H9 (cell line): ENCODE results near the gene TMOD1. TPM values are rescaled to one million over a fixed set of nuclear protein-coding genes. Genes with fewer than 3 reads are reported as not detected.

Experiments used
- DNase-seq: peaks from one replicate; pipeline ENCODE4 v3.0.0-alpha.2; 2017
- H2AFZ ChIP-seq: one replicate; pipeline ENCODE4 v1.6.1; 2013; ENCODE audit warnings: mild to moderate bottlenecking, low read length, control low read depth, moderate library complexity
- H2AK5ac ChIP-seq: 2 replicates; pipeline ENCODE4 v1.6.1; 2013; ENCODE audit warnings: low read length, control low read depth, mixed read lengths; ENCODE audit not compliant: insufficient read length
- H2BK120ac ChIP-seq: one replicate; pipeline ENCODE4 v1.6.1; 2013; ENCODE audit warnings: low read depth, mild to moderate bottlenecking, low read length, control low read depth, inconsistent platforms; ENCODE audit not compliant: poor library complexity, severe bottlenecking
- H2BK12ac ChIP-seq: 2 replicates; pipeline ENCODE4 v1.6.1; 2013; ENCODE audit warnings: low read length, control low read depth, mixed read lengths, low read depth; ENCODE audit not compliant: insufficient read length
- H2BK15ac ChIP-seq: 2 replicates; pipeline ENCODE4 v1.6.1; 2013; ENCODE audit warnings: low read depth, low read length, control low read depth
- H2BK20ac ChIP-seq: one replicate; pipeline ENCODE4 v1.6.1; 2013; ENCODE audit warnings: low read depth, mild to moderate bottlenecking, low read length, control low read depth, inconsistent platforms; ENCODE audit not compliant: poor library complexity, severe bottlenecking
- H2BK5ac ChIP-seq: 2 replicates; pipeline ENCODE4 v1.6.1; 2013; ENCODE audit warnings: low read length, control low read depth, mixed read lengths; ENCODE audit not compliant: insufficient read length
- H3K14ac ChIP-seq: 2 replicates; pipeline ENCODE4 v1.6.1; 2013; ENCODE audit warnings: low read length, control low read depth; ENCODE audit not compliant: insufficient read depth
- H3K18ac ChIP-seq: 2 replicates; pipeline ENCODE4 v1.6.1; 2013; ENCODE audit warnings: low read depth, mild to moderate bottlenecking, mixed read lengths, low read length, control low read depth; ENCODE audit not compliant: insufficient read length
- H3K23ac ChIP-seq: 2 replicates; pipeline ENCODE4 v1.6.1; 2013; ENCODE audit warnings: low read length, control low read depth, mixed read lengths, low read depth; ENCODE audit not compliant: insufficient read length
- H3K23me2 ChIP-seq: 2 replicates; pipeline ENCODE4 v1.6.1; 2013; ENCODE audit warnings: low read depth, mild to moderate bottlenecking, mixed read lengths, low read length, control low read depth; ENCODE audit not compliant: insufficient read length, poor library complexity, severe bottlenecking
- H3K27ac ChIP-seq: 2 replicates; pipeline ENCODE4 v1.5.1; 2013; ENCODE audit warnings: low read length, control low read depth, mixed read lengths, low read depth; ENCODE audit not compliant: insufficient read length
- H3K27me3 ChIP-seq: 2 replicates; pipeline ENCODE4 v1.6.1; 2013; ENCODE audit warnings: low read length, control low read depth, inconsistent platforms; ENCODE audit not compliant: insufficient read depth
- H3K4ac ChIP-seq: 2 replicates; pipeline ENCODE4 v1.6.1; 2013; ENCODE audit warnings: low read depth, mild to moderate bottlenecking, control low read depth, inconsistent platforms, low read length, moderate library complexity
- H3K4me1 ChIP-seq: 2 replicates; pipeline ENCODE4 v1.6.1; 2013; ENCODE audit warnings: low read length, control low read depth, inconsistent platforms; ENCODE audit not compliant: insufficient read depth
- H3K4me2 ChIP-seq: 2 replicates; pipeline ENCODE4 v1.6.1; 2013; ENCODE audit warnings: low read length, control low read depth, mixed read lengths; ENCODE audit not compliant: insufficient read length, insufficient read depth
- H3K56ac ChIP-seq: 2 replicates; pipeline ENCODE4 v1.6.1; 2013; ENCODE audit warnings: low read depth, mild to moderate bottlenecking, mixed read lengths, low read length, control low read depth; ENCODE audit not compliant: insufficient read length
- H3K79me1 ChIP-seq: 2 replicates; pipeline ENCODE4 v1.6.1; 2013; ENCODE audit warnings: low read depth, mild to moderate bottlenecking, moderate library complexity, low read length, control low read depth, inconsistent platforms; ENCODE audit not compliant: insufficient read depth, poor library complexity, severe bottlenecking
- H3K79me2 ChIP-seq: 2 replicates; pipeline ENCODE4 v1.6.1; 2013; ENCODE audit warnings: low read length, control low read depth, inconsistent platforms; ENCODE audit not compliant: insufficient read depth
- H3K9ac ChIP-seq: 2 replicates; pipeline ENCODE4 v1.6.1; 2013; ENCODE audit warnings: low read length, control low read depth, mixed read lengths; ENCODE audit not compliant: insufficient read length; ENCODE audit errors: extremely low read depth
- H3K9me3 ChIP-seq: one replicate; pipeline ENCODE4 v1.6.1; 2013; ENCODE audit warnings: low read depth, low read length, inconsistent platforms; ENCODE audit not compliant: control insufficient read depth
- H3T11ph ChIP-seq: one replicate; pipeline ENCODE4 v1.6.1; 2013; ENCODE audit warnings: mild to moderate bottlenecking, low read length, control low read depth, inconsistent platforms
- H4K20me1 ChIP-seq: one replicate; pipeline ENCODE4 v1.6.1; 2013; ENCODE audit not compliant: control insufficient read depth, insufficient read length, insufficient read depth
- H4K5ac ChIP-seq: 2 replicates; pipeline ENCODE4 v1.6.1; 2013; ENCODE audit warnings: low read depth, mild to moderate bottlenecking, mixed read lengths, low read length, control low read depth; ENCODE audit not compliant: insufficient read length
- H4K8ac ChIP-seq: replicated peaks from 2 replicates; pipeline ENCODE4 v1.6.1; 2013; ENCODE audit warnings: low read length, control low read depth, mixed read lengths, low read depth; ENCODE audit not compliant: insufficient read length
- H4K91ac ChIP-seq: 2 replicates; pipeline ENCODE4 v1.6.1; 2013; ENCODE audit warnings: low read depth, mild to moderate bottlenecking, moderate library complexity, mixed read lengths, low read length, control low read depth; ENCODE audit not compliant: insufficient read length
- H3K27ac Mint-ChIP-seq, 3 experiments: 2 replicates in 2 of 3; 3 replicates in 1 of 3; pipeline ENCODE4 v1.8.0; 2020 to 2021; ENCODE audit warnings: mixed read lengths in 3 of 3, mild to moderate bottlenecking in 1 of 3, moderate library complexity in 1 of 3
- H3K27me3 Mint-ChIP-seq: 2 replicates; pipeline ENCODE4 v1.8.0; 2021; ENCODE audit warnings: low read depth, mild to moderate bottlenecking, moderate library complexity, mixed read lengths
- H3K36me3 Mint-ChIP-seq, 3 experiments: 2 replicates in 2 of 3; 3 replicates in 1 of 3; pipeline ENCODE4 v1.8.0; 2020 to 2021; ENCODE audit warnings: low read depth in 3 of 3, mixed read lengths in 3 of 3; ENCODE audit not compliant: insufficient read depth in 1 of 3
- H3K4me1 Mint-ChIP-seq, 2 experiments: 2 replicates each; pipeline ENCODE4 v1.8.0; 2020; ENCODE audit warnings: mixed read lengths in 2 of 2
- H3K4me3 Mint-ChIP-seq, 2 experiments: 2 replicates in 1 of 2; 3 replicates in 1 of 2; pipeline ENCODE4 v1.8.0; 2020 to 2021; ENCODE audit warnings: mild to moderate bottlenecking in 2 of 2, mixed read lengths in 2 of 2, moderate library complexity in 1 of 2
- H3K9me3 Mint-ChIP-seq, 2 experiments: 2 replicates in 1 of 2; 3 replicates in 1 of 2; pipeline ENCODE4 v1.8.0; 2020; ENCODE audit warnings: mild to moderate bottlenecking in 2 of 2, mixed read lengths in 2 of 2, moderate library complexity in 1 of 2
- WGBS: extraction: QIAGEN DNeasy Blood & Tissue Kit; methylation state at CpG from one replicate; pipeline ENCODE4 v1.1.7; 2013; ENCODE audit warnings: missing lambda C conversion rate, low lambda C conversion rate, mixed read lengths; ENCODE audit not compliant: insufficient read length; ENCODE audit errors: extremely low coverage; 5-methylcytosine and 5-hydroxymethylcytosine counted together
- total RNA-seq: library from RNA; stranded (reverse); gene quantifications from 2 replicates; pipeline ENCODE4 v1.2.1, GENCODE V29; 2021
- TF ChIP-seq, protein P1 (sequence below): fragments of 200-600 bp; sonication (generic); conservative IDR thresholded peaks from 3 replicates; pipeline ENCODE4 v1.8.0; 2021; ENCODE audit warnings: antibody characterized with exemption, mild to moderate bottlenecking

TMOD1 gene
- total RNA-seq, 1 experiment from 2014 or later: 0.98 TPM

DNA sequence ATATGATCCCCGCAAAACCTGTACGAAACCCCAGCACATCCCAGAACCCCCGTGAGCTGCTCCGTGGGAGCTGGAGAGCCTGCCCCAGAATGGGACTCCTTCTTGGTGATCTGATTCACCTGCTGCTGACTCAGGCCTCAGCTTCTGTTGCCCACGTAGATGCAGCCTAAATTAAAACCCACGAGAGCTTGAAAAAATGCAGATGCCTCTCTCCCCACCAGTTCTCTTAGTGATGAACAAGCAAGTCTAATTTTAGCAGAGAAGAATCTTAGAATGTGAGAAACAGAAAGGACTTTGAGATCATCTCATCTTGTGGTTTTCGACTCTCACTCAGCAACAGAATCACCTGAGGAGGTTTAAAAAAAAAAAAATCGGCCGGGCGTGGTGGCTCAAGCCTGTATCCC is 57.6 kb downstream of the TMOD1 start:
- TF ChIP-seq, protein P1, sequence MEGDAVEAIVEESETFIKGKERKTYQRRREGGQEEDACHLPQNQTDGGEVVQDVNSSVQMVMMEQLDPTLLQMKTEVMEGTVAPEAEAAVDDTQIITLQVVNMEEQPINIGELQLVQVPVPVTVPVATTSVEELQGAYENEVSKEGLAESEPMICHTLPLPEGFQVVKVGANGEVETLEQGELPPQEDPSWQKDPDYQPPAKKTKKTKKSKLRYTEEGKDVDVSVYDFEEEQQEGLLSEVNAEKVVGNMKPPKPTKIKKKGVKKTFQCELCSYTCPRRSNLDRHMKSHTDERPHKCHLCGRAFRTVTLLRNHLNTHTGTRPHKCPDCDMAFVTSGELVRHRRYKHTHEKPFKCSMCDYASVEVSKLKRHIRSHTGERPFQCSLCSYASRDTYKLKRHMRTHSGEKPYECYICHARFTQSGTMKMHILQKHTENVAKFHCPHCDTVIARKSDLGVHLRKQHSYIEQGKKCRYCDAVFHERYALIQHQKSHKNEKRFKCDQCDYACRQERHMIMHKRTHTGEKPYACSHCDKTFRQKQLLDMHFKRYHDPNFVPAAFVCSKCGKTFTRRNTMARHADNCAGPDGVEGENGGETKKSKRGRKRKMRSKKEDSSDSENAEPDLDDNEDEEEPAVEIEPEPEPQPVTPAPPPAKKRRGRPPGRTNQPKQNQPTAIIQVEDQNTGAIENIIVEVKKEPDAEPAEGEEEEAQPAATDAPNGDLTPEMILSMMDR: no peak
- no peak overlapping the region for H3T11ph ChIP-seq
- no peak overlapping the region for H3K23ac ChIP-seq
- H3K4me1 Mint-ChIP-seq: peaks cover 30 to 38% of the 10 kb centered on the region in 2 experiments
- H3K27ac Mint-ChIP-seq: peak overlapping the region in 1 of 3 experiments; percentile 38; a peak in 1 of 7 replicates
- H3K4me3 Mint-ChIP-seq: no peak overlapping the region
- H3K4ac ChIP-seq: no peak overlapping the region
- H3K14ac ChIP-seq: no peak overlapping the region
- H3K23me2 ChIP-seq: no peaks in the 10 kb centered on the region
- H3K9ac ChIP-seq: no peak overlapping the region
- H2BK15ac ChIP-seq: no peak overlapping the region
- no peaks in the 10 kb centered on the region for H3K27me3 ChIP-seq
- no peak overlapping the region for H3K27ac ChIP-seq
- no peak overlapping the region for H2BK20ac ChIP-seq
- no peak overlapping the region for H4K5ac ChIP-seq
- no peaks in the 10 kb centered on the region for H3K36me3 Mint-ChIP-seq
- no peak overlapping the region for H2AK5ac ChIP-seq
- WGBS: no CpG with 5 or more reads among the region's 10 CpGs
- no peaks in the 10 kb centered on the region for H3K79me1 ChIP-seq
- no peaks in the 10 kb centered on the region for H4K20me1 ChIP-seq
- no peaks in the 10 kb centered on the region for H3K9me3 Mint-ChIP-seq
- H2AFZ ChIP-seq: no peak overlapping the region
- no peak overlapping the region for H3K18ac ChIP-seq
- no peak overlapping the region for H2BK120ac ChIP-seq
- H3K4me1 ChIP-seq: 0 out of 2 replicates have a peak, but pooled peaks cover 7% of the 10 kb centered on the region
- DNase-seq: no peak
- no peak overlapping the region for H2BK5ac ChIP-seq
- H3K9me3 ChIP-seq: no peaks in the 10 kb centered on the region
- no peak overlapping the region for H4K91ac ChIP-seq
- H3K56ac ChIP-seq: no peak overlapping the region
- no peak overlapping the region for H4K8ac ChIP-seq
- no peak overlapping the region for H3K4me2 ChIP-seq
- H3K27me3 Mint-ChIP-seq: peaks cover 3% of the 10 kb centered on the region
- H2BK12ac ChIP-seq: no peak overlapping the region
- no peaks in the 10 kb centered on the region for H3K79me2 ChIP-seq
